Stimulated activated CD8-positive, alpha-beta memory T cell treated with anti-CD3 and anti-CD28 coated beads, Interleukin-12 subunit alpha, Interleukin-12 subunit beta, amount 100 ng/mL, for 4 hours (primary cell): ENCODE measurements around the gene VCL.
A peak's percentile ranks its signal among the peaks of the same experiment; 100 is the strongest.

Source experiments
- DNase-seq: peaks from one replicate; pipeline ENCODE4 v3.0.0-alpha.2; 2020; ENCODE audit warnings: low read depth

The VCL gene

DNA sequence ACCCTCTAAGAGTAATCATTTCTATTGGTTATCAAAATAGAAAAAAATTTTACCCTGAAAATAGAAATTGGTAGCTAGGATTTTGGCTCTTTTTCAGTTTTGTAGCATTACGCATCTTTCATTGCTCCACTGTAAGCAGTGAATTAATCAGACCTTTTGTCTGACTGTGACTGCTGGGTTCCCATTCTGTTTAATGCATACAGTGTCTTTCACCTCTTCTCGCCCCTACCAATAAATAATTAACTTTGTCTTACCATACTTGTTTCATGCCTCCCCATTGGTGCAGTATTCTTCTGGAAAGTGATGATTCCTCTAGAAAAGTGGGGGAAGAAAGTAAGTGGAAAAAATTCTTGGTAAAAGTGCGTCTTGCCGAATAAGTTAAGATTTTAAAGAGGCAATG is 79.5 kb downstream of the VCL start:
- no peak for DNase-seq

DNA sequence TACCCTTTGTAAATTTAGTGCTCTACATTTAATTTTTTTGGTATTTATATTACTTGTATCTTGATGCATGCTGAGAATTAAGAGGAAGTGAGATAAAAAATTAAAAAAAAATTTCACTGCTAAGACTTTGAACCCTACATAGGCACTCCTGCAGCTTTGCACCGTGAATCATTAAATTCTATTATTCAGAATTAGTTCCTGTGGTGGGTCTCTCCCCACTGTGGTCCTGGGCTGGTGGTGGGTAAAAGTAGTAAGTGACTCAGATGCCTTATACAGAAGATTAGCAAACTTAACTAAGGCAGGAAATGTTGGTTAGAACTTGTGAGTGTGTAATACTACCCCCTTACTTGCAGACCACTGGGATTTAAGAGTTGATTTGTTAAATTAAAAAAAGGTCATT is 80.1 kb downstream of the VCL start:
- peak; percentile 15 for DNase-seq

DNA sequence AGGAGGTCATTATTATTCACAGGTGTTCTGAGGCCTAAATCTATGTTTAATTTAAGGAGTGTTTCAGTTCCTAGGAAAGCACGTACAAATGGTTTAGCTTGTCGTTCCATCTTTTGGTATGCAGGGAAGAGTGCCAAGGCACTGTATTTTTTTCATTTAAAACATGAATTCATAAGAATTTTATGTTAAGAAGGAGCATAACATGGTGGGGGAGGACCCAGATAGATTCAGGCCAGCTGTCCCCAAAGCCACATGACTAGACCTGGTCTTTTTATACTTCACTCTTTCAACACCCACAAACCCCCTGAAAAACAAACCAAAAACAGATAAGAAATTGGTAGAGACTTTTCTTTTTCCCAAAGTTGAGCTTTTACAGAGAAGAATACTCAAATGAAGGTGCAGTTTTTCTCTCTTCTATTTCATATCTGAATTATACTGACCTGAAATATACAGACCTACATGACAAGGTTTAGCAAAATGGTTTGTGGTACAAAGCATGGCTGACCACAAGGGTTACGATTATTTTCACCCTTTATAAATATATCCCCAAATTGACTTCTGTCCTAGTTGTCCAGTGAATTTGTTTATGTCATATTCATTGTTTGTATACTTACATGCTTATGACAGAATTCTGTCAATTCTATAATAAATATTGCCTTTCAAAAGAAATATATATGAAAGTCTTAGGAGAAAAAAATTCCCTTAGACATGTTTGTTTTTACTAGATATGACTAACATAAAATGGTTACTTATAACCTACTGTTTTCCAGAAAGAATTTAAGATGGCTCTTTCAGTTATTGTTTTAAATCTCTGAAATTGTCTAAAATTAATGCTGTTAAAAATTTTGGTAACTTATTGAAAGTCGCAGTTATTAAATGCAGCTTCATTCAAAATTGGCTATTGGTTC is 81.4 kb downstream of the VCL start:
- DNase-seq: no peak

DNA sequence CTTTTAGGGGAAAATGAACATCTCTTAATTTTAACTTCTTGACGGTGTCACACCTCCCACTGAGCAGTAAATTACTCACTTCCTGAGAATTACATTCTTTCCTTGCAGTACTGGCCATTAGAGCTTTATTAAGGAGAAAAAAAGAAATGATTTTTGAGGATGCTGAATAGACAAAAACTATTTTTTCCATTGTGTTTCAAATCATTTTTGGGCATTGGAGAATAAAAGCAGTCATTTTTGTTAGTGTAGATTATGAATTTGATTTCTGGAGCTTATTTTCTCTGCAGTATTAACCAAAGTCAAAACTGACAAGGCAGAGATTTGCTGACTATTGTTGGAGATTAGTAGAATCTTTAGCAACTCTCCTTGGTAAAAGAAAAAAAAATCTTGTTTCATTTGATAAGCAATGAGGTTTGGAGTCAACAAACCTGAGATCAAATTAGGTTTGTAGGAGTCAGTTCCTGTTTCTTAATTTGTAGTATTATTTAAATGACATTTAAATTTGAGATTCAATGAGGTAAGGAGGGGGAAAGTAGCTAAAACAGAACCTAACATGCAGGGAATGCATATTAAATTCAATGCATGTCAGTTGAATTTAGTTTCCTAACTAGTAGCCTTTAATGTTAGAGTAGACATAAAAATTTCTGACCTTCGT is 82.1 kb downstream of the VCL start:
- DNase-seq: no peak

DNA sequence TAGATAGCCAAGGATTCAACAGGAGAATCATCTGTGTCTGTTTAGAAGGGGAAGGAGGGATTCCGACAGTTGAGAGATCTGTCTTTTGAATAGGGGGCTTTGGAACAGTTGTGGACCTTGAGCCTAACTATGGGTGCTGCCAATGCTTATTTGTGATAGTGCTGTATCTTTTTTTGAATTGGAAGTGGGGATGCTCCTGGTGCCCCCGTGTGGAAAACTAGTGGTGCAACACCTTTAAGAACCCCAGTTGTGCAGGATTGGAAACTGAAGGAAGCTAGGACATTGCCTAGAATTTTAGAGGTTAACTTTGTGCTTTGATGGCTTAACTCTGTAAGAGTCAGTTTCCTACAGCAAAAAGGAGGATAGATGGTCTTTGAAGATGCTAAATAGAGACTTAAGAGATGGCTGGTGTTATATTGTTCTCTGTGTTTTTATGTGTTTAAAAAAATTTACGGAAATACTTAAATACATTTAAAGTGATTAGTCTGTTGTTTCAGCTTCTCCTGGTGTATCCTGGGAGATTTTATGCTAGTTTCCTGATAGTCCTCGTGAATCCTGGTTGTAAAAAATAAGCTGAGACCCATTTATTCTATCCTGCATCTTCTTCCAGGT is 83.4 kb downstream of the VCL start:
- DNase-seq: peak; percentile 2

DNA sequence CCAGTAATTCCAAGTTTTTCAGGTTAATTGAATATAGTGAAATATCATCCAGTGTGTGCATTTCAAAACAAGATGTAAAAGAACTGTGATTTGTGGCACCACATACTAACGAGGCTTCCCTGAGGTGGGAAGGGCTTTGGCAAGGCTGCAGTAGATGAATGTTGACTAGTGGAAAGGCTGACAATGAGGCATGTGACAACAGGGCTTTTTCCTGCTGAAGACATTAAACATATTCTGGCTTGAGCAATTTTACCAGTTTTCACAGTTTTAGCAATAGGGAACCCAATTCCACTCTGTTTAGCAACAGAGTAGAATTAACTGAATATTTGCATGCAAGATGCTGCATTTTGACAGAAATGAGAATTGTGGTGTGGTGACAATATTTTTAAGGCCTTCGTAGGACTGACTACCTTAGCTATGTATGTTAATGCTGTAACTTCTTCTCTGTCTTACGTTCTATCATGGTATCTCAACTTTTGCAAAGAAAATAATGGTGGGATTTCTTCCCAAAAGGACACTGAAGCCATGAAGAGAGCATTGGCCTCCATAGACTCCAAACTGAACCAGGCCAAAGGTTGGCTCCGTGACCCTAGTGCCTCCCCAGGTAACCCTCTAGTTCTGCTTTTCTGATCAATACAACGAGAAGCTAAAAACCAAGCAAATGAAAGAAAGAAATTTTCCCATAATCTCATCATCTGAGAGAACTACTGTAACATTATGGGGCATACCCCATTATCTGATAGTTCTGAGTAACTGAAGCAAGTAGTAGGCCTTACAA is 84.2 kb downstream of the VCL start:
- DNase-seq: no peak

DNA sequence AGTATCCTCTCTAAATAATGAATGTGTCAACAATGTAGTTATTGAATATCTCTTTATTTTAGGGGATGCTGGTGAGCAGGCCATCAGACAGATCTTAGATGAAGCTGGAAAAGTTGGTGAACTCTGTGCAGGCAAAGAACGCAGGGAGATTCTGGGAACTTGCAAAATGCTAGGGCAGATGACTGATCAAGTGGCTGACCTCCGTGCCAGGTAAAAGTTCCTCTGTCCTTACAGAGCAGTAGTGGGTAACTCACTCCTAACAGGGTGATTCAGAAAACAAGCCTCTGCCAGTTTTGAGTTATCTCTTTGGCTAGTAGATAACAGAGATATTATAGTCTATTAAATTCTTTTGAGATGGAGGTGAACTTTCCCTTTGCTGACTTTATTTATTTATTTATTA is 85.4 kb downstream of the VCL start:
- DNase-seq: no peak

DNA sequence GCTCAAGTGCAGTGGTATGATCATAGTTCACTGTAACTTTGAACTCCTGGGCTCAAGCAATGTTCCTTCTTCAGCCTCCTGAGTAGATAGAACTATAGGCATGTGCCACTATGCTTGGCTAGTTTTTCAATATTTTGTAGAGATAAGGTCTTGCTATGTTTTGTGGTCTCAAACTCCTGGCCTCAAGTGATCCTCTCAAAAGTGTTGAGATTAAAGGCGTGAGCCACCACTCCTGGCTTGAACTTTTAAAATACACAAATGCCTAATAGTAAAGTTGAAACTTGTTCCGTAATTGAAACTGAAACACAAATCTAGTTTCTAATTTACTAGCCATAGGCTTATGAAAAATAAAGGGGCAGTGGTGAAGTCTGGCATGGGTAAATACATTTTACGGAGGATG is 87.0 kb downstream of the VCL start:
- no peak for DNase-seq

DNA sequence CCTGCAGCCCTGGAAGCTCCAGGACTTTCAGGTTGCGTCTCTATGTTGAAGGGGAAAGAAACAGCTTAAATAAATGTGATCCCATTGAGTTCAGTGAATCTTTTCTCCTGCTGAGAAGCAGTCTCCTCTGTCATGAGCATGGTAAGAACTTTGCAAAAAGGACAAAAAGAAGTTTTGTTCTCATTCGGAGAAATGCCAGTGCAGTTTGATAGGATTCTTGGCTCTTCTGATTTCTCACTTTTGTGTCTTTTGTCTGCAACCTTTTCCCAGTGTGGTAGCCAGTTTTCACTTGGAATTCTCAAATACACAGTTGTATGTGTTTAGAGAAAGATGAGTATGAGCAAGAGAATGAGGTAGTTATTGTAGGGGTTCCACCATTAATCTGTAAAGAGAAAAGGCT is 88.4 kb downstream of the VCL start:
- no peak for DNase-seq

DNA sequence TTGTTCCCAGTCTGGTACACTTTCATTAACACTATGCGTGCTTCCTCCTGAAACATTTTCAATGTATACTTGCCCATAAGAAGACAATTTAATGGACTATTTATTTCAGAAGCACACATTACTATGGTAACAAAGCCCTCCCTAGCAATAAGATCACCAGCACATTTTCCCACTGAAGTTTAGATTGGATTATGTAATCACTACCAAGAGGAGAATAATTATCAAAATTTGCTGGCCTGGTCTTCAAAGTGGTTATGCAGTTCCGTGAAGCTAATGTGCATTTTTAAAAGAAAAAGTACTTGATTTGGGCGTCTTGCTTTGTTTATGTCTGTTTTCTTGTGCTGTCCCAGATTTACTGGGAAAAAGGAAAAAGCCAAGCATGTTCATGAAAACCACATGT is 90.8 kb downstream of the VCL start:
- no peak for DNase-seq

DNA sequence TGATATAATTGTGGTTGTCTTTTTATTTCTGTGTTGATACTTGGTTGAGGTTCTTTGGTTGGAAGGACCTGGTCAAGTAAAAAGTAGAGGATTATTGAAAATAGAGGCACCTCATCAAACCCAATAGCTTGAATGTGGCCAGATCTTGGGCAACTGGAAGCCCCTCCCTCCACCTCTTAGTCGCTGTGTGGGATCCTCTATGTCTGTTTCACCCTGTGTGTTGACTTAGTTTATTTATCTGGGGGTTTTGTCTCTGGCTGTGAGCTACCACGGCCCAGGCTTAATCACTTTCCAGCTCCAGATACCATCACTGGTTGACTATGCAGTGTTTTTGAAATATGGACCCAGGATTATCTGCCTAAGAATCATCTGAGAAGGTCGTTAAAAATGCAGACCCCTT is 94.5 kb downstream of the VCL start:
- no peak for DNase-seq

DNA sequence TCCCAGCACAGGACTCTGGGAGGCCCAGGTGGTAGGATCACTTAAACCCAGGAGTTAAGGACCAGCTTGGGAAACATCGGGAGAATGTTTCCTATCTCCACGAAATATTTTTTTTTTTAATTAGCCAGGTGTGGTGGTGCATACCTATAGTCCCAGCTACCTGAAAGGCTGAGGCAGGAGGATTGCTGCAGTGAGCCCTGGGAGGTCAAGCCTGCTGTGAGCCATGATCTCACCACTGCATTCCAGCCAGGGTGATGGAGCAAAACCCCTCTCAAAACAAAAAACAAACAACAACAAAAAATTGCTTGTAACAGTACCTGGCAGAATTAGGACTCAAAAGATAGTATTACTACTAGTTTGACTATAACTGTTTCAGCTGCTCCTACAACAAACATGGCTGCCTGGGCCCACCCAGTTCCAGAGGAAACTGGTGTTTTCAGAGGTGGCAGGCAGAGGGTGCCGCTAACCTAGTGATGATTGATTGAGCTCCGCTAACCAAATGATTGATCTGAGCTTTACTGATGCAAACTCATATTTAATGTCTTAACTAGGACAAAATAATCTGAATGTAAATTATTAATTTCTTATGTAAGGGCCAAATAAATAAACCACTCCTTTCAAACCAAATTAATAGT is 95.7 kb downstream of the VCL start:
- no peak for DNase-seq

DNA sequence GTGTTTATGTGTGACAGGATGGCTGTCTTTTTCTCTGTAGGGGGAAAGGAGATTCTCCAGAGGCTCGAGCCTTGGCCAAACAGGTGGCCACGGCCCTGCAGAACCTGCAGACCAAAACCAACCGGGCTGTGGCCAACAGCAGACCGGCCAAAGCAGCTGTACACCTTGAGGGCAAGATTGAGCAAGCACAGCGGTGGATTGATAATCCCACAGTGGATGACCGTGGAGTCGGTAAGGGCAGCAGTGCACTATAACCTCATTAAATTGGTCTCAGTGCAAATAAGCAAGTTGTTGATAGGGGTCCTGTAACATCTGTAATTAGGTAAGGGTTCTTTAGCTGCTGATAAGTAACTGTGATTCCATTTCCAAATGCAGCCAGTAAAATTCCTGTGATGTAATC is 96.3 kb downstream of the VCL start:
- DNase-seq: no peak

DNA sequence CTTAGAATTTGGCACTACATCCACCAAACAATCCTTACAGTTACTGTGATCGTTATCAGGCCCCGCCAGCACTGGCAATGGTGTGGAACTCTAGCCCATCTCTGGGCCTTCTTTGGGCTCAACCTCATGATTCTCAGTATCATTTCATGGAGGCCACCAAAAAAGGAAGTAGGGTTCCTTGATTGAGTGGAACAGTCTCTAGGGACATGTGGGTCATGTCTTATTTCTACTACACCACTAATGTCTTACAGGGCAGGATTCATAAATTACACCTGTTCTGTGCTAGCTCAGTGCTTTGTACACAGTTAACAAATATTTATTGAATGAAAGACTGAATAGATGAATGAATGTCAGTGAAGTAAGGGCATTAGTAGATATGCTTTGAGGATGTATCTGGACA is 98.9 kb downstream of the VCL start:
- no peak for DNase-seq

DNA sequence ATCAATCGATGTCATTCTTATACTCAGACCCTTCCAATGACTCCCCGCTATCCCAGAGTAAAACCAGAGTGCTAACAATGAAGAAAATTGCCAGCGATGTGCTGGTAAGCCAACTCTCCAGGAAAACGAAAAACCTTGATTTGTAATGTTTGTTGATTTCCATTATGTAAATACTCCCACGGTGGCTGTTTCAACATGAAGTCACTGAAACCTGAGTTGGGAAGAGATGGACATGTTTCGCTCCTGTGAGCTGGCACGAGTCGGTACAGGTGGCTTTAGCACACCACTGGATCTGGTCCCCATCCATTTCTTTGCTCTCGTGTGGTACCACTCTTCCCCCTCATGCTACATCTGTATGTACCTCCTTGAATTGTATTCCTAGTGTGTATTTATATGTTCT is 99.9 kb downstream of the VCL start:
- no peak for DNase-seq

DNA sequence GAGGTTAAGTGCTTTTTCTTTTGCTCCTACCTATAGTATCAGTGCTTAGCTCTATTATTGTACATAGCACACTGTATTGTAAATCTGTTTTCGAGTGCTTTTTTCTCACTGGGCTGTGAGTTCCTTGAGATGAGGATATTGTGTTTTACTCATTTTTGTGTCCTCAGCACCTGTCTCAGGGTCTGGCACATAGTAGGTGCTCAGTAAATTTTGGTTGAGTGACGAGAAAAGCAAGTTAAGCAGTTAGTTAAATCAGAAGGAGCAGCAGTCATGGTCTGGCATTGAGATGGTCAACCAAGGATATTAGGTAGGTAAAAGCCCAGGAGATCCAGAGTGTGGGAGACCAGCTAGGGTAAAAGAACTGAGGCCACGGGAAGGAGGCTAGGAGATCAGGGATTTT is 101.5 kb downstream of the VCL start:
- DNase-seq: no peak

DNA sequence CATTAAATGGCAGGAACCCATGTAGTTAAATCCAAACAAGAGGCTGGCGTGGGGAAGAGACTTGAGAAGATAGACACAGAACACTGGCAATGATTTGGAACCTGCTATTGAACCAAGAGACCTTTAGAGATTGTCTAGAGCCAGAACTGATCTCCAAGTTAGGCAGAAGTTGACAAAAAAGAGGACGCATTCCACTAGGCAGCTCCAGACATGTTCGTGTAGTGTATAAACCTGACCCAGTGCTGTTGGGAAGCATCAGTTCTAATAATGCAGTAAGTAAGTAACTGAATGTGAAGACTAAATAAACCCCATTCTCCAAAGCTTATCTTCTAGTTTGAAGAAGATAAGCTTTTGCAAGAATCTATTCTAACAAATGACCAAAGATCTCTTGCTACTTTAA is 101.9 kb downstream of the VCL start:
- no peak for DNase-seq

DNA sequence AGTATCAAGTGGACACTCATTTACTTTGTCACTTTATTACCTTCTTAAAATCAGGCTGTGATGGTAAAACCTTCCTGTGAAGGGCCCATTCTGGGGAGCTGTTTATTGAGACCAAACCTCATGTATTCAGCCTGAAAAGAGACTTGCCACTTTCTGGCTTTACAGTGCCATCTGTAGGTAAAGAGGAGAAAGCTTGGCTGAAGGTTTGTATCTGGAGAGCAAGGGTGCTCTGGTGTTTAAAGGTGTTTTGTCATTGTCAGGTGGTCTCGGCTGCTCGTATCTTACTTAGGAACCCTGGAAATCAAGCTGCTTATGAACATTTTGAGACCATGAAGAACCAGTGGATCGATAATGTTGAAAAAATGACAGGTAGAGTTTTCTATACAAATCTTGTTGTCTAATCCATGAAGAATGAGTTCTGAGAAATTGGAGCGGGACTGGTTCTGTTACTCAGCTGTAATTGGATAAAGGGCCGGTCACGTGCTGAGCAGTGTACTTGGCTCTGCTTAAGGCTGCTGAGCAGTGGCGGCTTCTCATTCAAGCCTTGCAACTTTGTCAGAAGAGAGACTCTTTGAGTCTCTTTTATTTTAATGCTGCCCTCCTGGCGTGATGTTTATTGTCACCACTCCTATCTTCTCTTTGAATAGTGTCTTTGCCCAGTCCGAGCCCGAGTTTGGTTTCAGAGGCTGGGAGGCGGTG is 105.8 kb downstream of the VCL start:
- DNase-seq: no peak

DNA sequence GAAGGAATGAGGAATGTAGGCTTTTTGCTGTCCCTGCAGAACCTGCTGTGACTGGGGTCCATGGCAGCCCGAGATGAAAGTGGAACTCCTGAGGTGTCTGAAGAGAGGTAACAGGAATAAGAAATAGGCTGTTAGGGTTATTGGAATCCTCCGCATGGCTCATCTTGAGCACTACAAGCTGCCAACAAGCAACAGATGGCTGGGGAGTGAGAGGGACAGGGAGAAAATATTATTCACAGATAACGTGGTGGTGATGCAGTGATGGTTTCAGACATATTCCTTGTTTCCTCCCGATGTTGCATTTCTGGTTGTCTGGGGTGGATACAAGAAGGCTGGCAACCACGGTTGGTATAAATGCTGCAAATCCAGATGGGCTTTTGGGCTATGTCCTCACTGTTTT is 106.6 kb downstream of the VCL start:
- DNase-seq: no peak

DNA sequence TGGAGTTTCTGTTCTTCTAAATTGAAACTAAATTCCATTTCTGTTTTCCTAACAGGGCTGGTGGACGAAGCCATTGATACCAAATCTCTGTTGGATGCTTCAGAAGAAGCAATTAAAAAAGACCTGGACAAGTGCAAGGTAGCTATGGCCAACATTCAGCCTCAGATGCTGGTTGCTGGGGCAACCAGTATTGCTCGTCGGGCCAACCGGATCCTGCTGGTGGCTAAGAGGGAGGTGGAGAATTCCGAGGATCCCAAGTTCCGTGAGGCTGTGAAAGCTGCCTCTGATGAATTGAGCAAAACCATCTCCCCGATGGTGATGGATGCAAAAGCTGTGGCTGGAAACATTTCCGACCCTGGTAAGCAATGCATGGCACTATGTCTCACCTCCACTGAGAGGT is 107.1 kb downstream of the VCL start:
- DNase-seq: no peak

DNA sequence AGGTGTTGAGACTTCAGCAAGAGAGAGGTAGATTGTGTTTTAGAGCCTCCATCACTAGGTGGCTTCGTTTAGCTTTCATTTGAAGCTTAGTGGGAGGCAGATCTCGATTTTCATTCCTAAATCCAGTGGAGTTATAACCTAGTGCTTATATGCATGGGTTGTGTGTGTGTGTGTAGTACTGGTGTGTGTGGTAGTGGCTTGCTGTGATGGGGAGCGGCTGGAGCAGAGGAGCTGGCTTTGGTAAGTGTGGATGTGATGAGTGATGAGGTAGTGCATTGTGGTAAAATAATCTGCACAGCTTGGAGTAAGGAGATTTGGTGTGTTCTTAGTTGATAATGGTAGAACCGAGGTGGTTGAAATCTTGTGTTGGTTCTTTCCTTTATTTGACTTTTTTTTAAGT is 109.5 kb downstream of the VCL start:
- no peak for DNase-seq
